ENCODE data around the gene OR2A12. TPM values are rescaled to one million over a fixed set of nuclear protein-coding genes. Genes with fewer than 3 reads are reported as not detected.
"Not testable (repeated sequence)": the region's sequence is repeated elsewhere in the genome, so short reads cannot be mapped to it uniquely, and the experiment has no call there.

OR2A12 gene
- total RNA-seq, 3 donors from 2014 or later (not counting 1 experiment from before 2014, with no cell fraction given), result not detected

DNA sequence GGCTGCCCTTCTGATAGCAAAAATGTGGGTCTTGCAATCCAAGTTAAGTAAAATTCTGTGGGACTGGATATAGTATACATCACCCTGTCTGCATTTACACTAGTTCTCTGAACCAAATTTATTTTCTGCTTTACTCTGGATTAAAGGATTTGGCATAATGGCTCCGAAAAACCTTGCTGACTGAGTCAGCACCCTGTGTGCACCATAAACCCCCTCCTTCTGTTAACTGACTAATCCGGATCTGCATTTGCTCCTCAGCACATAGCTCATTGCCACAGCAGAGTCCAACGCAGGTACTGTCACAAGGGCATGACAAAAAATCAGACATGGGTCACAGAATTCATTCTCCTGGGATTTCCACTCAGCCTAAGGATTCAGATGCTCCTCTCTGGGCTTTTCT, 36.0 kb upstream of the OR2A12 start:
- Histone ChIP-seq H3K4me3 (ENCODE audit: low read length) (no peak overlapping the region), H3K27ac (ENCODE audit: low read length) (no peak overlapping the region), H3K4me1 (ENCODE audit: control insufficient read depth, insufficient read depth, low read length) (no peaks in the 10 kb centered on the region), H3K27me3 (ENCODE audit: control insufficient read depth, insufficient read depth, low read length) (no peaks in the 10 kb centered on the region), H3K36me3 (ENCODE audit: control insufficient read depth, insufficient read depth, low read length) (no peaks in the 10 kb centered on the region), H3K9me3 (ENCODE audit: control insufficient read depth, insufficient read depth, low read length) (no peaks in the 10 kb centered on the region)
- H3K36me3 Mint-ChIP-seq, result no peaks in the 10 kb centered on the region
- intact Hi-C loops (cut with micrococcal nuclease), result no loop called here
- H3K4me3 Mint-ChIP-seq, result no peak overlapping the region
- no peak overlapping the region for H3K27ac Mint-ChIP-seq
- TF ChIP-seq, protein P1, sequence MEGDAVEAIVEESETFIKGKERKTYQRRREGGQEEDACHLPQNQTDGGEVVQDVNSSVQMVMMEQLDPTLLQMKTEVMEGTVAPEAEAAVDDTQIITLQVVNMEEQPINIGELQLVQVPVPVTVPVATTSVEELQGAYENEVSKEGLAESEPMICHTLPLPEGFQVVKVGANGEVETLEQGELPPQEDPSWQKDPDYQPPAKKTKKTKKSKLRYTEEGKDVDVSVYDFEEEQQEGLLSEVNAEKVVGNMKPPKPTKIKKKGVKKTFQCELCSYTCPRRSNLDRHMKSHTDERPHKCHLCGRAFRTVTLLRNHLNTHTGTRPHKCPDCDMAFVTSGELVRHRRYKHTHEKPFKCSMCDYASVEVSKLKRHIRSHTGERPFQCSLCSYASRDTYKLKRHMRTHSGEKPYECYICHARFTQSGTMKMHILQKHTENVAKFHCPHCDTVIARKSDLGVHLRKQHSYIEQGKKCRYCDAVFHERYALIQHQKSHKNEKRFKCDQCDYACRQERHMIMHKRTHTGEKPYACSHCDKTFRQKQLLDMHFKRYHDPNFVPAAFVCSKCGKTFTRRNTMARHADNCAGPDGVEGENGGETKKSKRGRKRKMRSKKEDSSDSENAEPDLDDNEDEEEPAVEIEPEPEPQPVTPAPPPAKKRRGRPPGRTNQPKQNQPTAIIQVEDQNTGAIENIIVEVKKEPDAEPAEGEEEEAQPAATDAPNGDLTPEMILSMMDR (IDR thresholded peaks at IDR 0.05), result no peak
- ATAC-seq (no peak), DNase-seq (no peak)
- no peaks in the 10 kb centered on the region for H3K4me1 Mint-ChIP-seq
- H3K9me3 Mint-ChIP-seq, result peaks cover 0 to 3% of the 10 kb centered on the region in 2 donors
- WGBS (ENCODE audit: insufficient coverage), result 86% methylated on average over 3 of the region's 3 CpGs
- peaks cover 4 to 12% of the 10 kb centered on the region in 2 donors for H3K27me3 Mint-ChIP-seq (ENCODE audit: low read depth in 2 of 2)

DNA sequence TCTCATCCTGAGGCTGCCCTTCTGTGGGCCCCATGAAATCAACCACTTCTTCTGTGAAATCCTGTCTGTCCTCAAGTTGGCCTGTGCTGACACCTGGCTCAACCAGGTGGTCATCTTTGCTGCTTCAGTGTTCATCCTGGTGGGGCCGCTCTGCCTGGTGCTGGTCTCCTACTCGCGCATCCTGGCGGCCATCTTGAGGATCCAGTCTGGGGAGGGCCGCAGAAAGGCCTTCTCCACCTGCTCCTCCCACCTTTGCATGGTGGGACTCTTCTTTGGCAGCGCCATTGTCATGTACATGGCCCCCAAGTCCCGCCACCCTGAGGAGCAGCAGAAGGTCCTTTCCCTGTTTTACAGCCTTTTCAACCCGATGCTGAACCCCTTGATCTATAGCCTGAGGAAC, 35.2 kb upstream of the OR2A12 start:
- H3K4me3 Mint-ChIP-seq; H3K9me3 ChIP-seq (ENCODE audit: control insufficient read depth, insufficient read depth, low read length); H3K4me3 ChIP-seq (ENCODE audit: low read length); H3K27ac Mint-ChIP-seq; H3K36me3 ChIP-seq (ENCODE audit: control insufficient read depth, insufficient read depth, low read length); H3K4me1 Mint-ChIP-seq; H3K27ac ChIP-seq (ENCODE audit: low read length); DNase-seq; H3K36me3 Mint-ChIP-seq; intact Hi-C loops (cut with micrococcal nuclease); H3K9me3 Mint-ChIP-seq; H3K4me1 ChIP-seq (ENCODE audit: control insufficient read depth, insufficient read depth, low read length); ATAC-seq; H3K27me3 ChIP-seq (ENCODE audit: control insufficient read depth, insufficient read depth, low read length): not testable (repeated sequence)
- 89% methylated on average over 8 of the region's 8 CpGs for WGBS (ENCODE audit: insufficient coverage)
- peaks cover 7 to 12% of the 10 kb centered on the region in 2 donors for H3K27me3 Mint-ChIP-seq (ENCODE audit: low read depth in 2 of 2)

DNA sequence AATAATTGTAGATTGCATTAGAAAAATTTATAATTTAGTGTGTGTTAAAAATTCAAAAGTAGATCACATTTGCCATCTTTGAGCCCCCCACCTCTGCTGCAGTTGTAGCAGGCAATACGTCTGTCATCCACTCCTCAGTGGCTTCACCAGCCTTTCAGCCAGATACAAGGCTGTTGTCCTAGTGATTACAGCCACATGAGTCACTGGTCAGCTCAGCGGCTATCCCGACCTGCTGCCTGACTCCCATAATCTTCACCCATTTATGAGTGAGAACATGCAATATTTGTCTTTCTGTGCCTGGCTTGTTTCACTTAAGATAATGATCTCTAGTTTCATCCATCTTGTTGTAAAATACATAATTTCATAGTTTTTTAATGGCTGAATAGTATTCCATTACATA, 28.1 kb upstream of the OR2A12 start:
- H3K27me3 Mint-ChIP-seq (ENCODE audit: low read depth in 2 of 2), result peaks cover 5 to 6% of the 10 kb centered on the region in 2 donors
- H3K4me3 Mint-ChIP-seq, result no peak overlapping the region
- H3K27ac Mint-ChIP-seq, result no peak overlapping the region
- H3K36me3 Mint-ChIP-seq, result no peaks in the 10 kb centered on the region
- no peak for ATAC-seq
- H3K4me1 Mint-ChIP-seq, result no peaks in the 10 kb centered on the region
- intact Hi-C loops (cut with micrococcal nuclease), result no loop called here
- H3K9me3 Mint-ChIP-seq, result peaks cover 0 to 2% of the 10 kb centered on the region in 2 donors
- Histone ChIP-seq H3K27me3 (ENCODE audit: control insufficient read depth, insufficient read depth, low read length) (no peaks in the 10 kb centered on the region), H3K4me3 (ENCODE audit: low read length) (no peak overlapping the region), H3K4me1 (ENCODE audit: control insufficient read depth, insufficient read depth, low read length) (no peaks in the 10 kb centered on the region), H3K27ac (ENCODE audit: low read length) (no peak overlapping the region), H3K36me3 (ENCODE audit: control insufficient read depth, insufficient read depth, low read length) (no peaks in the 10 kb centered on the region), H3K9me3 (ENCODE audit: control insufficient read depth, insufficient read depth, low read length) (no peaks in the 10 kb centered on the region)
- TF ChIP-seq, protein P1 (IDR thresholded peaks at IDR 0.05), result no peak
- 95% methylated on average over 3 of the region's 3 CpGs for WGBS (ENCODE audit: insufficient coverage)
- no peak for DNase-seq

DNA sequence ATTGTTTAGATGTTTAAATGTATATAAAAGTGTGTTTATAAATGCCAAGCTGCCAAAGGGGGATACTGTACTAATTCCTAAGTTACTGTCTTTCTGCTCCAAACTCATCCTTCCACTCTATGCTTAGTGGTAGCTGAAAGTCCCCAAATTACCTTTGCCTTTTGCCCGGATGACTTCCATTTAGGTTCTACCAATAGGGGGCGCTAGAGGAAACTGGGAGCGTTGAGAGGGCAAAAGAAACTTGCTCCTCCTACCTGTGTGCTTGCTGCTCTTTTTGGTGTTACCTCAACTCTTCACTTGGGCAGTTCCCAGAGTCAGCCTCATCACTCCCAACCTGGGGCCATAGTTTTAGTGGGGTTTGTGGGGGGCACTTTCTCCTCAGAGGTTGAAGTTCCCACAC, 22.4 kb upstream of the OR2A12 start:
- 39% methylated on average over 3 of the region's 3 CpGs for WGBS (ENCODE audit: insufficient coverage)
- Histone ChIP-seq H3K27ac (ENCODE audit: low read length) (no peak overlapping the region), H3K27me3 (ENCODE audit: control insufficient read depth, insufficient read depth, low read length) (no peaks in the 10 kb centered on the region), H3K4me1 (ENCODE audit: control insufficient read depth, insufficient read depth, low read length) (no peaks in the 10 kb centered on the region), H3K36me3 (ENCODE audit: control insufficient read depth, insufficient read depth, low read length) (no peaks in the 10 kb centered on the region), H3K9me3 (ENCODE audit: control insufficient read depth, insufficient read depth, low read length) (no peaks in the 10 kb centered on the region), H3K4me3 (ENCODE audit: low read length) (no peak overlapping the region)
- TF ChIP-seq, protein P1 (IDR thresholded peaks at IDR 0.05), result no peak
- DNase-seq (no peak), ATAC-seq (no peak)
- no peak overlapping the region for H3K4me3 Mint-ChIP-seq
- peaks cover 5 to 6% of the 10 kb centered on the region in 2 donors for H3K27me3 Mint-ChIP-seq (ENCODE audit: low read depth in 2 of 2)
- H3K9me3 Mint-ChIP-seq, result peaks cover 0 to 2% of the 10 kb centered on the region in 2 donors
- no peaks in the 10 kb centered on the region for H3K4me1 Mint-ChIP-seq
- no peaks in the 10 kb centered on the region for H3K36me3 Mint-ChIP-seq
- H3K27ac Mint-ChIP-seq, result no peak overlapping the region
- intact Hi-C loops (cut with micrococcal nuclease), result no loop called here
